ENCODE data around the gene CACUL1. TPM values are rescaled to one million over a fixed set of nuclear protein-coding genes. Genes with fewer than 3 reads are reported as not detected.
"Not testable (repeated sequence)": the region's sequence is repeated elsewhere in the genome, so short reads cannot be mapped to it uniquely, and the experiment has no call there.

Gene CACUL1
- 26.8 and 32.2 TPM in 2 replicates for total RNA-seq

- intact Hi-C loops (cut with micrococcal nuclease) = loop anchor here (1.0 to 5.0 kb wide), 15 partner anchors 25 to 1378 kb away; partner anchors contain the start of genes BAG3, DENND10, EIF3A and FAM204A
These were observed at the start of gene CACUL1 for GRCh38 chr10:118754556-118755423. CACUL1 (minus strand) TSS chr10:118754970; CDS start chr10:118754762, 208 bp downstream.

GRCh38 chr10:118804262-118804773, 49.5 kb upstream of the CACUL1 start:
- intact Hi-C loops (cut with micrococcal nuclease) = no loop called here

GRCh38 chr10:118802126-118802793, 47.5 kb upstream of the CACUL1 start:
- intact Hi-C loops (cut with micrococcal nuclease) = no loop called here

- intact Hi-C loops (cut with micrococcal nuclease) = loop anchor here (1.0 kb wide), 1 partner anchor 233 kb away; no protein-coding TSS in a partner anchor
These were observed 46.1 kb upstream of the CACUL1 start for GRCh38 chr10:118800920-118801319.

GRCh38 chr10:118799777-118800176, 45.0 kb upstream of the CACUL1 start:
- intact Hi-C loops (cut with micrococcal nuclease) = no loop called here

- intact Hi-C loops (cut with micrococcal nuclease) = no loop called here
These were observed 43.5 kb upstream of the CACUL1 start for GRCh38 chr10:118798231-118798662.

GRCh38 chr10:118794971-118795370, 40.2 kb upstream of the CACUL1 start:
- intact Hi-C loops (cut with micrococcal nuclease) = not testable (repeated sequence)

- intact Hi-C loops (cut with micrococcal nuclease) = no loop called here
These were observed 38.8 kb upstream of the CACUL1 start for GRCh38 chr10:118793545-118793944.

- intact Hi-C loops (cut with micrococcal nuclease) = no loop called here
These were observed 37.8 kb upstream of the CACUL1 start for GRCh38 chr10:118792526-118792925.

- intact Hi-C loops (cut with micrococcal nuclease) = no loop called here
These were observed 35.3 kb upstream of the CACUL1 start for GRCh38 chr10:118790058-118790457.

GRCh38 chr10:118785551-118785950, 30.8 kb upstream of the CACUL1 start:
- intact Hi-C loops (cut with micrococcal nuclease) = no loop called here

GRCh38 chr10:118783776-118784545, 29.2 kb upstream of the CACUL1 start:
- intact Hi-C loops (cut with micrococcal nuclease) = no loop called here

GRCh38 chr10:118782916-118783465, 28.2 kb upstream of the CACUL1 start:
- intact Hi-C loops (cut with micrococcal nuclease) = not testable (repeated sequence)

GRCh38 chr10:118781541-118781940, 26.8 kb upstream of the CACUL1 start:
- intact Hi-C loops (cut with micrococcal nuclease) = no loop called here

GRCh38 chr10:118778727-118779126, 24.0 kb upstream of the CACUL1 start:
- intact Hi-C loops (cut with micrococcal nuclease) = no loop called here

GRCh38 chr10:118776960-118777359, 22.2 kb upstream of the CACUL1 start:
- intact Hi-C loops (cut with micrococcal nuclease) = no loop called here

- intact Hi-C loops (cut with micrococcal nuclease) = no loop called here
These were observed 21.3 kb upstream of the CACUL1 start for GRCh38 chr10:118776033-118776432.

GRCh38 chr10:118775478-118775877, 20.7 kb upstream of the CACUL1 start:
- intact Hi-C loops (cut with micrococcal nuclease) = no loop called here

GRCh38 chr10:118773041-118773440, 18.3 kb upstream of the CACUL1 start:
- intact Hi-C loops (cut with micrococcal nuclease) = no loop called here

- intact Hi-C loops (cut with micrococcal nuclease) = no loop called here
These were observed 17.2 kb upstream of the CACUL1 start for GRCh38 chr10:118771976-118772375.

Data from T-helper 1 cell treated with Interleukin-12 subunit alpha and Interleukin-12 subunit beta and Interleukin-4 antibody, amounts not matched to agents 30 ng/mL and 1 ng/mL, for 36 hours (primary cell).